Body of pancreas (tissue), 4 donors: ENCODE measurements around the gene GABRR3. TPM values are rescaled to one million over a fixed set of nuclear protein-coding genes. Genes with fewer than 3 reads are reported as not detected.

Source experiments
- ATAC-seq: fragments of 150-250 bp; one replicate; pipeline ENCODE4 v1.9.1; 2016
- DNase-seq, 4 donors: peaks; one replicate each; pipeline ENCODE4 v3.0.0-alpha.2; 2019
- H3K27ac ChIP-seq, 4 donors: fragments of 200-600 bp; sonication (generic); 1 replicate in 3 of 4; 2 replicates in 1 of 4; pipeline versions ENCODE4 v1.5.1 to v1.6.1; 2016 to 2019; ENCODE audit warnings: mild to moderate bottlenecking in 1 of 4, mixed read lengths in 1 of 4, moderate library complexity in 1 of 4
- H3K27me3 ChIP-seq, 2 donors: fragments of 200-600 bp; sonication (generic); one replicate each; pipeline ENCODE4 v1.6.0; 2016; ENCODE audit warnings: mild to moderate bottlenecking in 1 of 2
- H3K36me3 ChIP-seq, 2 donors: fragments of 200-600 bp; sonication (generic); replicated peaks in 1 of 2; 2 replicates each; pipeline ENCODE4 v1.5.1; 2016; ENCODE audit warnings: low read depth in 2 of 2; ENCODE audit not compliant: insufficient read depth in 1 of 2
- H3K4me1 ChIP-seq: fragments of 200-600 bp; sonication (generic); one replicate; pipeline ENCODE4 v1.6.0; 2016
- H3K4me3 ChIP-seq, 2 donors: fragments of 200-600 bp; sonication (generic); 1 replicate in 1 of 2; 2 replicates in 1 of 2; pipeline ENCODE4 v1.5.1; 2016 to 2019
- H3K9me3 ChIP-seq, 3 donors: fragments of 200-600 bp; sonication (generic); 1 replicate in 2 of 3; 2 replicates in 1 of 3; pipeline ENCODE4 v1.5.1; 2016
- CTCF ChIP-seq, 7 experiments: fragments of 450-650 bp in 4 of 7; fragments of 200-600 bp in 3 of 7; sonication (generic) in 3 of 7; IDR thresholded peaks; one replicate each; pipeline ENCODE4 v1.5.1; 2016 to 2019; ENCODE audit warnings: antibody characterized with exemption in 7 of 7
- POLR2A ChIP-seq, 3 donors: fragments of 450-650 bp; IDR thresholded peaks; one replicate each; pipeline ENCODE4 v1.6.1; 2016; ENCODE audit warnings: antibody characterized with exemption in 3 of 3, mild to moderate bottlenecking in 2 of 3
- WGBS, 2 donors: methylation state at CpG; one replicate each; pipeline ENCODE4 v1.1.5; 2017; 5-methylcytosine and 5-hydroxymethylcytosine counted together
- intact Hi-C: fragments of 100-400 bp; cut with DNase I; formaldehyde crosslinking; loops from one replicate; pipeline ENCODE4 v1.15.1; 2023
- total RNA-seq, 2 donors: library from RNA; depleted of rRNA; stranded (reverse); fragments of >200 nt; gene quantifications; one replicate each; pipeline ENCODE4 v1.1.0, GENCODE V29; 2016

Gene GABRR3
- total RNA-seq, 2 donors from 2014 or later, result not detected

GRCh38 chr3:98032904-98033303 lies 2.2 kb downstream of the GABRR3 start:
- H3K4me1 ChIP-seq, result peaks cover 5% of the 10 kb centered on the region
- TF ChIP-seq POLR2A (IDR thresholded peaks at IDR 0.05) (no peak), CTCF (IDR thresholded peaks at IDR 0.05) (no peak)
- 33 to 60% methylated on average over 1 of the region's 1 CpG for WGBS, 2 donors
- intact Hi-C loops, result no loop called here
- DNase-seq, result no peak
- H3K4me3 ChIP-seq, result no peak overlapping the region
- no peak overlapping the region for H3K27ac ChIP-seq
- no peaks in the 10 kb centered on the region for H3K27me3 ChIP-seq
- no peaks in the 10 kb centered on the region for H3K36me3 ChIP-seq
- no peak for ATAC-seq
- no peaks in the 10 kb centered on the region for H3K9me3 ChIP-seq

DNA sequence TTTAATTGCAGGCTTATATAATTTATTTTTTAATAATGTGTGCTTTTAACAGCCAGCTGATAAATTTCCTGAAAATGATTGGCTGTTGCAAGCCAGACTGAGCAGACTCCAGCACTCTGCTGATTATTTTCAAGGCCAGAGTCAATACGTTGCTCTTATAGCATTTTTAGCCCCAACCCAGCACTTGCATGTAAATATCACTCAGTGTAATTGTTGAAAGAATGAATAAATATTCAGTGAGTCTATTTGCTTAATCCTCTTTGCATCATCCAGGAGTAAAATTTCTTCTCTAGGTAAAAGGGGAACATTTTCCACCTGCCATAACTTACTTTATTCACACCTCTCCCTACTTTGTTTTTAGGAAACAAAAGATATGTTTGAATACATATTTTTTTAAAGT lies 2.9 kb downstream of the GABRR3 start:
- intact Hi-C loops, result no loop called here
- H3K27ac ChIP-seq, result no peak overlapping the region
- H3K4me3 ChIP-seq, result no peak overlapping the region
- H3K27me3 ChIP-seq, result no peaks in the 10 kb centered on the region
- H3K36me3 ChIP-seq, result no peaks in the 10 kb centered on the region
- DNase-seq (no peak), ATAC-seq (no peak)
- peaks cover 5% of the 10 kb centered on the region for H3K4me1 ChIP-seq
- WGBS, 2 donors, result 18 to 27% methylated on average over 1 of the region's 1 CpG
- no peak for TF ChIP-seq CTCF (IDR thresholded peaks at IDR 0.05)
- TF ChIP-seq POLR2A (IDR thresholded peaks at IDR 0.05), result no peak
- no peaks in the 10 kb centered on the region for H3K9me3 ChIP-seq

- 52 to 55% methylated on average over 2 of the region's 2 CpGs for WGBS, 2 donors
Observed at GRCh38 chr3:98029083-98029482, 6.0 kb downstream of the GABRR3 start.

GRCh38 chr3:98027085-98027446 lies 8.0 kb downstream of the GABRR3 start:
- Histone ChIP-seq H3K36me3 (no peaks in the 10 kb centered on the region), H3K4me3 (no peak overlapping the region), H3K9me3 (no peaks in the 10 kb centered on the region), H3K4me1 (peaks cover 5% of the 10 kb centered on the region), H3K27ac (no peak overlapping the region), H3K27me3 (no peaks in the 10 kb centered on the region)
- TF ChIP-seq CTCF (IDR thresholded peaks at IDR 0.05) (no peak), POLR2A (IDR thresholded peaks at IDR 0.05) (no peak)
- intact Hi-C loops, result no loop called here
- ATAC-seq (no peak), DNase-seq (no peak)
- 35 to 41% methylated on average over 1 of the region's 1 CpG for WGBS, 2 donors

More at GRCh38 chr3:98029083-98029482, 6.0 kb downstream of the GABRR3 start:
- Histone ChIP-seq H3K27me3 (no peaks in the 10 kb centered on the region), H3K4me1 (peaks cover 5% of the 10 kb centered on the region), H3K9me3 (no peaks in the 10 kb centered on the region), H3K27ac (no peak overlapping the region), H3K4me3 (no peak overlapping the region), H3K36me3 (no peaks in the 10 kb centered on the region)
- TF ChIP-seq CTCF (IDR thresholded peaks at IDR 0.05) (no peak), POLR2A (IDR thresholded peaks at IDR 0.05) (no peak)
- intact Hi-C loops, result no loop called here
- ATAC-seq, result no peak
- DNase-seq, result no peak

GRCh38 chr3:98026425-98027084 lies 8.6 kb downstream of the GABRR3 start:
- 72 to 75% methylated on average over 5 of the region's 5 CpGs for WGBS, 2 donors
- Histone ChIP-seq H3K9me3 (no peaks in the 10 kb centered on the region), H3K4me1 (peaks cover 3% of the 10 kb centered on the region), H3K36me3 (no peaks in the 10 kb centered on the region), H3K27me3 (no peaks in the 10 kb centered on the region), H3K4me3 (no peak overlapping the region), H3K27ac (no peak overlapping the region)
- DNase-seq, result no peak
- ATAC-seq, result no peak
- intact Hi-C loops, result no loop called here
- no peak for TF ChIP-seq POLR2A (IDR thresholded peaks at IDR 0.05)
